ENCODE results near the gene ITGA8.

Gene ITGA8

GRCh38 chr10:15545884-15546283, 173.8 kb downstream of the ITGA8 start:
- H3K27ac Mint-ChIP-seq: peak overlapping the region; percentile 33
- H3K4me1 Mint-ChIP-seq: peaks cover 12% of the 10 kb centered on the region
- no peak for TF ChIP-seq CTCF (IDR thresholded peaks at IDR 0.05)
- peaks cover 99% of the 10 kb centered on the region for H3K36me3 Mint-ChIP-seq (ENCODE audit: low read depth)
- H3K4me3 Mint-ChIP-seq: no peak overlapping the region
- no peak for DNase-seq
- H3K27me3 Mint-ChIP-seq (ENCODE audit: low read depth, poor library complexity): no peaks in the 10 kb centered on the region
- peaks cover 56% of the 10 kb centered on the region for H3K9me3 Mint-ChIP-seq

- DNase-seq: no peak
These were observed 174.5 kb downstream of the ITGA8 start for GRCh38 chr10:15545266-15545665.

GRCh38 chr10:15543994-15544393, 175.7 kb downstream of the ITGA8 start:
- Mint-ChIP-seq H3K4me1 (peaks cover 12% of the 10 kb centered on the region), H3K4me3 (no peak overlapping the region), H3K27me3 (ENCODE audit: low read depth, poor library complexity) (peaks cover 3% of the 10 kb centered on the region), H3K27ac (no peak overlapping the region), H3K36me3 (ENCODE audit: low read depth) (peaks cover 99% of the 10 kb centered on the region), H3K9me3 (peaks cover 55% of the 10 kb centered on the region)
- TF ChIP-seq CTCF (IDR thresholded peaks at IDR 0.05): no peak
- no peak for DNase-seq

More at GRCh38 chr10:15545266-15545665, 174.5 kb downstream of the ITGA8 start:
- Mint-ChIP-seq H3K4me3 (no peak overlapping the region), H3K36me3 (ENCODE audit: low read depth) (peaks cover 99% of the 10 kb centered on the region), H3K9me3 (peaks cover 56% of the 10 kb centered on the region), H3K4me1 (peaks cover 12% of the 10 kb centered on the region), H3K27ac (no peak overlapping the region), H3K27me3 (ENCODE audit: low read depth, poor library complexity) (no peaks in the 10 kb centered on the region)
- no peak for TF ChIP-seq CTCF (IDR thresholded peaks at IDR 0.05)

GRCh38 chr10:15542817-15543216, 176.9 kb downstream of the ITGA8 start:
- peaks cover 12% of the 10 kb centered on the region for H3K4me1 Mint-ChIP-seq
- peaks cover 55% of the 10 kb centered on the region for H3K9me3 Mint-ChIP-seq

GRCh38 chr10:15541376-15541775, 178.3 kb downstream of the ITGA8 start:
- no peak for DNase-seq
- H3K4me1 Mint-ChIP-seq: peaks cover 12% of the 10 kb centered on the region
- peaks cover 54% of the 10 kb centered on the region for H3K9me3 Mint-ChIP-seq
- no peak overlapping the region for H3K27ac Mint-ChIP-seq
- TF ChIP-seq CTCF (IDR thresholded peaks at IDR 0.05): no peak
- peaks cover 3% of the 10 kb centered on the region for H3K27me3 Mint-ChIP-seq (ENCODE audit: low read depth, poor library complexity)
- no peak overlapping the region for H3K4me3 Mint-ChIP-seq
- peaks cover 95% of the 10 kb centered on the region for H3K36me3 Mint-ChIP-seq (ENCODE audit: low read depth)

More at GRCh38 chr10:15542817-15543216, 176.9 kb downstream of the ITGA8 start:
- TF ChIP-seq CTCF (IDR thresholded peaks at IDR 0.05): no peak
- peaks cover 3% of the 10 kb centered on the region for H3K27me3 Mint-ChIP-seq (ENCODE audit: low read depth, poor library complexity)
- no peak for DNase-seq
- no peak overlapping the region for H3K27ac Mint-ChIP-seq
- H3K36me3 Mint-ChIP-seq (ENCODE audit: low read depth): peaks cover 95% of the 10 kb centered on the region
- no peak overlapping the region for H3K4me3 Mint-ChIP-seq

- Mint-ChIP-seq H3K27ac (peak overlapping the region; percentile 12), H3K27me3 (ENCODE audit: low read depth, poor library complexity) (peaks cover 3% of the 10 kb centered on the region), H3K4me3 (no peak overlapping the region), H3K4me1 (peaks cover 16% of the 10 kb centered on the region), H3K36me3 (ENCODE audit: low read depth) (peaks cover 95% of the 10 kb centered on the region), H3K9me3 (peaks cover 53% of the 10 kb centered on the region)
- TF ChIP-seq CTCF (IDR thresholded peaks at IDR 0.05): no peak
- no peak for DNase-seq
These were observed 179.0 kb downstream of the ITGA8 start for GRCh38 chr10:15540727-15541126.
